ENCODE measurements around the gene KLF15. TPM values are rescaled to one million over a fixed set of nuclear protein-coding genes. Genes with fewer than 3 reads are reported as not detected.

Gene KLF15
- total RNA-seq, 1 donor from 2014 or later: 3.3 TPM

- Mint-ChIP-seq H3K36me3 (no peaks in the 10 kb centered on the region), H3K27me3 (ENCODE audit: insufficient read depth, low read depth) (peaks cover 9% of the 10 kb centered on the region), H3K9me3 (no peaks in the 10 kb centered on the region), H3K4me1 (peaks cover 12% of the 10 kb centered on the region), H3K4me3 (no peak overlapping the region), H3K27ac (no peak overlapping the region)
- H3K9ac ChIP-seq: no peak overlapping the region
- H4K20me1 ChIP-seq (ENCODE audit: low read depth): peaks cover 4% of the 10 kb centered on the region
- no peak for TF ChIP-seq EZH2phosphoT487 (IDR thresholded peaks at IDR 0.05)
- no peak for TF ChIP-seq CTCF (IDR thresholded peaks at IDR 0.05)
- no peak for TF ChIP-seq EZH2 (IDR thresholded peaks at IDR 0.05)
- H3F3A ChIP-seq (ENCODE audit: low read depth): no peaks in the 10 kb centered on the region
- no peak overlapping the region for H2AFZ ChIP-seq (replicated peaks)
- H3K36me3 ChIP-seq: no peaks in the 10 kb centered on the region
- DNase-seq (ENCODE audit: low spot score): no peak
- no peak overlapping the region for H3K27ac ChIP-seq
- peaks cover 6% of the 10 kb centered on the region for H3K4me1 ChIP-seq
- no peaks in the 10 kb centered on the region for H3K79me2 ChIP-seq (ENCODE audit: low read depth)
- no peaks in the 10 kb centered on the region for H3K27me3 ChIP-seq
- H3K4me2 ChIP-seq: no peak overlapping the region
- H3K4me3 ChIP-seq: no peak overlapping the region
- no peaks in the 10 kb centered on the region for H3K9me3 ChIP-seq (ENCODE audit: low read depth)
Measured at GRCh38 chr3:126346466-126346865, 10.7 kb downstream of the KLF15 start.

GRCh38 chr3:126345641-126346460, 11.4 kb downstream of the KLF15 start:
- H3K36me3 Mint-ChIP-seq: no peaks in the 10 kb centered on the region
- Histone ChIP-seq H3K79me2 (ENCODE audit: low read depth) (no peaks in the 10 kb centered on the region), H3K27ac (no peak overlapping the region), H3K4me1 (peaks cover 6% of the 10 kb centered on the region), H2AFZ (replicated peaks) (no peak overlapping the region), H3K9me3 (ENCODE audit: low read depth) (no peaks in the 10 kb centered on the region), H4K20me1 (ENCODE audit: low read depth) (peaks cover 4% of the 10 kb centered on the region), H3K4me3 (no peak overlapping the region), H3K4me2 (no peak overlapping the region), H3K9ac (no peak overlapping the region), H3K27me3 (no peaks in the 10 kb centered on the region), H3K36me3 (no peaks in the 10 kb centered on the region), H3F3A (ENCODE audit: low read depth) (no peaks in the 10 kb centered on the region)
- no peak overlapping the region for H3K4me3 Mint-ChIP-seq
- peaks cover 12% of the 10 kb centered on the region for H3K4me1 Mint-ChIP-seq
- no peak for TF ChIP-seq EZH2 (IDR thresholded peaks at IDR 0.05)
- no peak for TF ChIP-seq EZH2phosphoT487 (IDR thresholded peaks at IDR 0.05)
- no peak for TF ChIP-seq CTCF (IDR thresholded peaks at IDR 0.05)
- DNase-seq (ENCODE audit: low spot score): no peak
- H3K9me3 Mint-ChIP-seq: no peaks in the 10 kb centered on the region
- peak overlapping the region; percentile 63 for H3K27ac Mint-ChIP-seq
- H3K27me3 Mint-ChIP-seq (ENCODE audit: insufficient read depth, low read depth): peaks cover 14% of the 10 kb centered on the region

GRCh38 chr3:126345231-126345630, 12.0 kb downstream of the KLF15 start:
- no peak overlapping the region for H3K4me3 ChIP-seq
- Mint-ChIP-seq H3K9me3 (no peaks in the 10 kb centered on the region), H3K4me3 (no peak overlapping the region), H3K4me1 (peaks cover 9% of the 10 kb centered on the region), H3K36me3 (no peaks in the 10 kb centered on the region), H3K27me3 (ENCODE audit: insufficient read depth, low read depth) (peaks cover 13% of the 10 kb centered on the region), H3K27ac (peak overlapping the region; percentile 63)
- no peak overlapping the region for H3K9ac ChIP-seq
- H3K27ac ChIP-seq: no peak overlapping the region
- H4K20me1 ChIP-seq (ENCODE audit: low read depth): peaks cover 4% of the 10 kb centered on the region
- H2AFZ ChIP-seq (replicated peaks): no peak overlapping the region
- H3K79me2 ChIP-seq (ENCODE audit: low read depth): no peaks in the 10 kb centered on the region
- no peak for DNase-seq (ENCODE audit: low spot score)
- H3K36me3 ChIP-seq: no peaks in the 10 kb centered on the region
- no peaks in the 10 kb centered on the region for H3K27me3 ChIP-seq
- no peak overlapping the region for H3K4me2 ChIP-seq
- no peak for TF ChIP-seq CTCF (IDR thresholded peaks at IDR 0.05)
- TF ChIP-seq EZH2phosphoT487 (IDR thresholded peaks at IDR 0.05): no peak
- TF ChIP-seq EZH2 (IDR thresholded peaks at IDR 0.05): no peak
- no peaks in the 10 kb centered on the region for H3K9me3 ChIP-seq (ENCODE audit: low read depth)
- H3K4me1 ChIP-seq: peaks cover 6% of the 10 kb centered on the region
- H3F3A ChIP-seq (ENCODE audit: low read depth): no peaks in the 10 kb centered on the region

Data from neural progenitor cell (in vitro differentiated cells).